ENCODE measurements around the gene SOX3. TPM values are rescaled to one million over a fixed set of nuclear protein-coding genes. Genes with fewer than 3 reads are reported as not detected.

The SOX3 gene
- total RNA-seq, result not detected

GRCh38 chrX:140504371-140505324, at the start of gene SOX3:
SOX3 (minus strand) TSS chrX:140505069; CDS start chrX:140505060, 9 bp downstream.
- no peaks in the 10 kb centered on the region for H3K36me3 Mint-ChIP-seq (ENCODE audit: low read depth)
- ChIA-PET POLR2A (no interaction called here), CTCF (no interaction called here)
- no peak for DNase-seq
- no peak within 1 kb of the TSS for H3K4me3 Mint-ChIP-seq
- no peaks in the 10 kb centered on the region for H3K9me3 Mint-ChIP-seq
- H3K4me1 Mint-ChIP-seq, result no peaks in the 10 kb centered on the region
- H3K27ac Mint-ChIP-seq, result no peak within 1 kb of the TSS
- peaks cover 59% of the 10 kb centered on the region for H3K27me3 Mint-ChIP-seq

- no peaks in the 10 kb centered on the region for H3K9me3 Mint-ChIP-seq
- CTCF ChIA-PET, result no interaction called here
- H3K36me3 Mint-ChIP-seq (ENCODE audit: low read depth), result no peaks in the 10 kb centered on the region
- no peaks in the 10 kb centered on the region for H3K4me1 Mint-ChIP-seq
- H3K4me3 Mint-ChIP-seq, result no peak overlapping the region
- no peak overlapping the region for H3K27ac Mint-ChIP-seq
- H3K27me3 Mint-ChIP-seq, result no peaks in the 10 kb centered on the region
- DNase-seq, result no peak
- POLR2A ChIA-PET, result no interaction called here
These were observed 44.1 kb upstream of the SOX3 start for GRCh38 chrX:140548985-140549384.

- CTCF ChIA-PET, result no interaction called here
- no peak overlapping the region for H3K4me3 Mint-ChIP-seq
- H3K4me1 Mint-ChIP-seq, result no peaks in the 10 kb centered on the region
- no peak overlapping the region for H3K27ac Mint-ChIP-seq
- no peaks in the 10 kb centered on the region for H3K36me3 Mint-ChIP-seq (ENCODE audit: low read depth)
- no peaks in the 10 kb centered on the region for H3K27me3 Mint-ChIP-seq
- POLR2A ChIA-PET, result no interaction called here
- no peaks in the 10 kb centered on the region for H3K9me3 Mint-ChIP-seq
- no peak for DNase-seq
These were observed 21.3 kb upstream of the SOX3 start for GRCh38 chrX:140526171-140526570.

GRCh38 chrX:140525448-140525847, 20.6 kb upstream of the SOX3 start:
- H3K36me3 Mint-ChIP-seq (ENCODE audit: low read depth), result no peaks in the 10 kb centered on the region
- CTCF ChIA-PET, result no interaction called here
- no peak overlapping the region for H3K4me3 Mint-ChIP-seq
- H3K27ac Mint-ChIP-seq, result no peak overlapping the region
- POLR2A ChIA-PET, result no interaction called here
- no peaks in the 10 kb centered on the region for H3K9me3 Mint-ChIP-seq
- DNase-seq, result no peak
- H3K4me1 Mint-ChIP-seq, result no peaks in the 10 kb centered on the region
- H3K27me3 Mint-ChIP-seq, result no peaks in the 10 kb centered on the region

- H3K4me1 Mint-ChIP-seq, result no peaks in the 10 kb centered on the region
These were observed 19.7 kb upstream of the SOX3 start for GRCh38 chrX:140524556-140524955.

GRCh38 chrX:140521393-140521792, 16.5 kb upstream of the SOX3 start:
- POLR2A ChIA-PET, result no interaction called here
- no peaks in the 10 kb centered on the region for H3K36me3 Mint-ChIP-seq (ENCODE audit: low read depth)
- no peaks in the 10 kb centered on the region for H3K4me1 Mint-ChIP-seq

More at GRCh38 chrX:140524556-140524955, 19.7 kb upstream of the SOX3 start:
- DNase-seq, result no peak
- no peak overlapping the region for H3K27ac Mint-ChIP-seq
- no peaks in the 10 kb centered on the region for H3K9me3 Mint-ChIP-seq
- CTCF ChIA-PET, result no interaction called here
- POLR2A ChIA-PET, result no interaction called here
- no peaks in the 10 kb centered on the region for H3K27me3 Mint-ChIP-seq
- H3K36me3 Mint-ChIP-seq (ENCODE audit: low read depth), result no peaks in the 10 kb centered on the region
- H3K4me3 Mint-ChIP-seq, result no peak overlapping the region

GRCh38 chrX:140514554-140514953, 9.7 kb upstream of the SOX3 start:
- H3K27me3 Mint-ChIP-seq, result peaks cover 14% of the 10 kb centered on the region
- no peak overlapping the region for H3K4me3 Mint-ChIP-seq
- no peak overlapping the region for H3K27ac Mint-ChIP-seq
- ChIA-PET POLR2A (no interaction called here), CTCF (no interaction called here)
- no peak for DNase-seq
- H3K36me3 Mint-ChIP-seq (ENCODE audit: low read depth), result peaks cover 2% of the 10 kb centered on the region
- H3K9me3 Mint-ChIP-seq, result no peaks in the 10 kb centered on the region
- no peaks in the 10 kb centered on the region for H3K4me1 Mint-ChIP-seq

More at GRCh38 chrX:140521393-140521792, 16.5 kb upstream of the SOX3 start:
- no peaks in the 10 kb centered on the region for H3K27me3 Mint-ChIP-seq
- no peak overlapping the region for H3K4me3 Mint-ChIP-seq
- no peaks in the 10 kb centered on the region for H3K9me3 Mint-ChIP-seq
- H3K27ac Mint-ChIP-seq, result no peak overlapping the region
- no peak for DNase-seq
- CTCF ChIA-PET, result no interaction called here

- POLR2A ChIA-PET, result no interaction called here
These were observed 6.0 kb upstream of the SOX3 start for GRCh38 chrX:140510895-140511295.

GRCh38 chrX:140510306-140510676, 5.4 kb upstream of the SOX3 start:
- Mint-ChIP-seq H3K27me3 (peaks cover 39% of the 10 kb centered on the region), H3K27ac (no peak overlapping the region), H3K4me3 (no peak overlapping the region), H3K4me1 (no peaks in the 10 kb centered on the region), H3K36me3 (ENCODE audit: low read depth) (peaks cover 2% of the 10 kb centered on the region), H3K9me3 (no peaks in the 10 kb centered on the region)
- CTCF ChIA-PET, result no interaction called here
- no peak for DNase-seq
- POLR2A ChIA-PET, result no interaction called here

More at GRCh38 chrX:140510895-140511295, 6.0 kb upstream of the SOX3 start:
- no peak for DNase-seq
- H3K4me1 Mint-ChIP-seq, result no peaks in the 10 kb centered on the region
- no peak overlapping the region for H3K27ac Mint-ChIP-seq
- no peaks in the 10 kb centered on the region for H3K9me3 Mint-ChIP-seq
- peaks cover 37% of the 10 kb centered on the region for H3K27me3 Mint-ChIP-seq
- H3K4me3 Mint-ChIP-seq, result no peak overlapping the region
- peaks cover 2% of the 10 kb centered on the region for H3K36me3 Mint-ChIP-seq (ENCODE audit: low read depth)
- CTCF ChIA-PET, result no interaction called here

- ChIA-PET CTCF (no interaction called here), POLR2A (no interaction called here)
- no peaks in the 10 kb centered on the region for H3K4me1 Mint-ChIP-seq
- H3K27me3 Mint-ChIP-seq, result peaks cover 39% of the 10 kb centered on the region
- peaks cover 2% of the 10 kb centered on the region for H3K36me3 Mint-ChIP-seq (ENCODE audit: low read depth)
- no peak overlapping the region for H3K4me3 Mint-ChIP-seq
- H3K9me3 Mint-ChIP-seq, result no peaks in the 10 kb centered on the region
- no peak overlapping the region for H3K27ac Mint-ChIP-seq
- DNase-seq, result no peak
These were observed 4.8 kb upstream of the SOX3 start for GRCh38 chrX:140509468-140510305.

- no peaks in the 10 kb centered on the region for H3K4me1 Mint-ChIP-seq
- peaks cover 41% of the 10 kb centered on the region for H3K27me3 Mint-ChIP-seq
- no peak overlapping the region for H3K27ac Mint-ChIP-seq
These were observed 4.1 kb upstream of the SOX3 start for GRCh38 chrX:140508958-140509357.

GRCh38 chrX:140507982-140508305, 3.1 kb upstream of the SOX3 start:
- no peak overlapping the region for H3K4me3 Mint-ChIP-seq
- peaks cover 46% of the 10 kb centered on the region for H3K27me3 Mint-ChIP-seq
- ChIA-PET POLR2A (no interaction called here), CTCF (no interaction called here)
- H3K36me3 Mint-ChIP-seq (ENCODE audit: low read depth), result peaks cover 2% of the 10 kb centered on the region
- no peaks in the 10 kb centered on the region for H3K4me1 Mint-ChIP-seq
- H3K9me3 Mint-ChIP-seq, result no peaks in the 10 kb centered on the region
- DNase-seq, result no peak
- H3K27ac Mint-ChIP-seq, result no peak overlapping the region

More at GRCh38 chrX:140508958-140509357, 4.1 kb upstream of the SOX3 start:
- H3K36me3 Mint-ChIP-seq (ENCODE audit: low read depth), result peaks cover 2% of the 10 kb centered on the region
- POLR2A ChIA-PET, result no interaction called here
- H3K4me3 Mint-ChIP-seq, result no peak overlapping the region
- CTCF ChIA-PET, result no interaction called here
- DNase-seq, result no peak
- no peaks in the 10 kb centered on the region for H3K9me3 Mint-ChIP-seq

GRCh38 chrX:140507223-140507981, 2.5 kb upstream of the SOX3 start:
- no peak for DNase-seq
- H3K4me1 Mint-ChIP-seq, result no peaks in the 10 kb centered on the region
- H3K27ac Mint-ChIP-seq, result no peak overlapping the region
- CTCF ChIA-PET, result no interaction called here
- POLR2A ChIA-PET, result no interaction called here
- H3K27me3 Mint-ChIP-seq, result peaks cover 51% of the 10 kb centered on the region
- no peak overlapping the region for H3K4me3 Mint-ChIP-seq
- no peaks in the 10 kb centered on the region for H3K9me3 Mint-ChIP-seq
- peaks cover 2% of the 10 kb centered on the region for H3K36me3 Mint-ChIP-seq (ENCODE audit: low read depth)
